ENCODE results near the gene CELF1. TPM values are rescaled to one million over a fixed set of nuclear protein-coding genes. Genes with fewer than 3 reads are reported as not detected.

Gene CELF1
- total RNA-seq, 1 donor from 2014 or later: 97.5 TPM

DNA sequence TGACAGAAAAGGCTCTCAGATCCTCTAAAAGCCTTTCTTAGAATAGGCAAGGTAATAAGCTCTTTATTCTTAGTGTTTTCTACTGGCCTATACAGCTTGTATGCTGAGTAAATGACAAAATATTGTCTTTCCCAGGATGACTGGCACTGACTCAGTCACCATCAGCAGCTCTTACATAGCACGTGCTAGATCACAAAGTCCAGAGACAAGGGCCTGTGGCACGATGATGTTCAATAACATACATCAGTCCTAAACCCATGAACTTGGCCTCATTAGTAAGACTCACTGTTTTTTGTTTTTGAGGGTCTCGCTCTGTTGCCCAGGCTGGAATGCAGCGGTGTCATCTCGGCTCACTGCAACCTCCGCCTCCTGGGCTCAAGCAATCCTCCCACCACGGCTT, 42.7 kb downstream of the CELF1 start:
- no peaks in the 10 kb centered on the region for H3K27me3 ChIP-seq
- ATAC-seq (no peak), DNase-seq (no peak)
- no peak overlapping the region for H3K4me3 ChIP-seq
- intact Hi-C loops (cut with DNase I): no loop called here
- H3K36me3 ChIP-seq: no peaks in the 10 kb centered on the region
- no peaks in the 10 kb centered on the region for H3K9me3 ChIP-seq
- no peak overlapping the region for H3K27ac ChIP-seq
- H3K4me1 ChIP-seq: peaks cover 80% of the 10 kb centered on the region
- TF ChIP-seq, protein P1, sequence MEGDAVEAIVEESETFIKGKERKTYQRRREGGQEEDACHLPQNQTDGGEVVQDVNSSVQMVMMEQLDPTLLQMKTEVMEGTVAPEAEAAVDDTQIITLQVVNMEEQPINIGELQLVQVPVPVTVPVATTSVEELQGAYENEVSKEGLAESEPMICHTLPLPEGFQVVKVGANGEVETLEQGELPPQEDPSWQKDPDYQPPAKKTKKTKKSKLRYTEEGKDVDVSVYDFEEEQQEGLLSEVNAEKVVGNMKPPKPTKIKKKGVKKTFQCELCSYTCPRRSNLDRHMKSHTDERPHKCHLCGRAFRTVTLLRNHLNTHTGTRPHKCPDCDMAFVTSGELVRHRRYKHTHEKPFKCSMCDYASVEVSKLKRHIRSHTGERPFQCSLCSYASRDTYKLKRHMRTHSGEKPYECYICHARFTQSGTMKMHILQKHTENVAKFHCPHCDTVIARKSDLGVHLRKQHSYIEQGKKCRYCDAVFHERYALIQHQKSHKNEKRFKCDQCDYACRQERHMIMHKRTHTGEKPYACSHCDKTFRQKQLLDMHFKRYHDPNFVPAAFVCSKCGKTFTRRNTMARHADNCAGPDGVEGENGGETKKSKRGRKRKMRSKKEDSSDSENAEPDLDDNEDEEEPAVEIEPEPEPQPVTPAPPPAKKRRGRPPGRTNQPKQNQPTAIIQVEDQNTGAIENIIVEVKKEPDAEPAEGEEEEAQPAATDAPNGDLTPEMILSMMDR (IDR thresholded peaks at IDR 0.05): no peak

DNA sequence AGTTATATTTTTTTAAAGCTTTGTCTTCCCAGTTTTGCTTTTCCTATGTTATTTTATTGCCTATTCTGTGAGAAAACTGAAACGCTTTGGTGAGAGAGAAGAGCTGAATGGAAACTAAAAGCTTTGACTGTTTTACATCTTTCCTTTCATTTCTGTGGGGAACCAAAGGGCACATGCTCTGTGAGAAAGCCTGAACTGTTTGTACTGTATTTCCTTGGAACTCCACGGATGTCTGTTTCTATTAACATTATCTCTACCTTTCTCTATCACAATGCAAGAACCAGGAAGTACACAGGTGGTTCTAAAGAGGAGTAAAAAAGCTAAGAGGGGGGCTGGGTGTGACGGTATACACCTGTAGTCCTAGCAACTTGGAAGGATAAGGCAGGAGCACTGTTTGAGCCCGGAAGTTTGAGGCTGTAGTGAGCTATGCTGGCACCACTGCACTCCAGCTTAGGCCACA, 43.8 kb downstream of the CELF1 start:
- intact Hi-C loops (cut with DNase I): no loop called here
- ATAC-seq (peak; percentile 79), DNase-seq (no peak)
- Histone ChIP-seq H3K4me1 (peaks cover 69% of the 10 kb centered on the region), H3K27ac (peak overlapping the region; percentile 51), H3K4me3 (no peak overlapping the region), H3K36me3 (no peaks in the 10 kb centered on the region), H3K27me3 (no peaks in the 10 kb centered on the region), H3K9me3 (no peaks in the 10 kb centered on the region)
- TF ChIP-seq, protein P1 (IDR thresholded peaks at IDR 0.05): no peak

DNA sequence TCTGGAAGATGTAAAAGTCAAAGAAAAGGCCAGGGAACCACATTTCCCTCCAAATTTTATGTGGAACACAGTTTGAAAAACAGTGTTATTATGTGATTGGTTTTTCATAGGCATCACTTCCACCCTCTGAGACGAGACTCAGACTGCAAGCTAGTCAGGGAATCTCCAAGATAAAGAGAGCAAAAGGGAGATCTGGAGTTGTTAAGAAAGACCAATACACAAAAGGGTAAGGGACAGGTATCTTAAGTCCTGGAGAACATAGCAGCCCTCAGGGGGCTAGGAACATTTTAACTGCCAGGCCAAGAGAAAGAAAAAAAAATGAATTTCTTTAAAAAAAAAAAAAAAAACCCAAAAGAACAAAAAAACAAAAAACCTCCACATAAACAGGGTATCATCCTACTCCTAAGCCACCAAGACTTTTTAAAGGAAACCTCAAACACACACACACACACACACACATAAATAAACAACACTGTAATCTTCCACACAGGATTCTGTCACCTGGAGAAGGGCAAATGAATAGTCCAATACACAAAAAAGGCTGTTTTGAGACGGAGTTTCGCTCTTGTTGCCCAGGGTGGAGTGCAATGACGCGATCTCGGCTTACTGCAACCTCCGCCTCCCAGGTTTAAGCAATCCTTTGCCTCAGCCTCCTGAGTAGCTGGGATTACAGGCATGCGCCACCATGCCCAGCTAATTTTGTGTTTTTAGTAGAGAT, 44.5 kb downstream of the CELF1 start:
- TF ChIP-seq, protein P1 (IDR thresholded peaks at IDR 0.05): no peak
- intact Hi-C loops (cut with DNase I): no loop called here
- Histone ChIP-seq H3K27ac (peak overlapping the region; percentile 51), H3K36me3 (no peaks in the 10 kb centered on the region), H3K27me3 (no peaks in the 10 kb centered on the region), H3K4me3 (no peak overlapping the region), H3K4me1 (peaks cover 66% of the 10 kb centered on the region), H3K9me3 (no peaks in the 10 kb centered on the region)
- DNase-seq (no peak), ATAC-seq (no peak)

DNA sequence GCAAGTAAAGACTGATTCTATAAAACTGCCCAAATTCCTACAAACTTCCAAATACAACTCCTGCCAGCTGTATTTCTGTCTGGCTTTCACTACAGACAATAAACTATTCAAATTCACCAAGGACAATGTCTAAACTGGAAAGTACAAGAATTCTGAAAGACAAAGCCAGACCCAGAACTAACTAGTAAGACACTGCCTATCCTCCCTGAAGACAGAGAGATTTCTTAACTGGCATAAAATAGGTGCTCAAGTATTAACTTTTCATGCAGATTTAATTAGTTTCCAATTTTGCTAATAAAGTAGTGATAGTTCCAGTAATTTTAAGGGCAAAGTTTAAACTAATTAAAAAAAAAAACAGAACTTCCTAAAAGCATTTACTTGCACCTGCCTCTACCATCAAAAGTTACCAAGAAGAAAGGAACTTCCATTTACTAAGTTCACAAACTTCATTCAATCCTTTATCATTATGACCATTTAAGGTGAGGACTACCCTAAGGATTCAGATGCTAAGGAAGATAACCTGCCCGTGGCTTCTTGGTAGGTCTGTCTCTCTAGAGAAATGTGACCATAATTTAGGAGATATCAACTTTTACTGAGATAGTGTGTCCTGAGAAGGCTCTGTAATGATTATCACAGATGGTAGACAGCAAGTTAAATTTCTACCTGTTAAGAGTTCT, 45.2 kb downstream of the CELF1 start:
- Histone ChIP-seq H3K9me3 (no peaks in the 10 kb centered on the region), H3K27ac (no peak overlapping the region), H3K4me1 (peaks cover 60% of the 10 kb centered on the region), H3K36me3 (no peaks in the 10 kb centered on the region), H3K27me3 (no peaks in the 10 kb centered on the region), H3K4me3 (no peak overlapping the region)
- TF ChIP-seq, protein P1 (IDR thresholded peaks at IDR 0.05): no peak
- DNase-seq (no peak), ATAC-seq (no peak)
- intact Hi-C loops (cut with DNase I): no loop called here

DNA sequence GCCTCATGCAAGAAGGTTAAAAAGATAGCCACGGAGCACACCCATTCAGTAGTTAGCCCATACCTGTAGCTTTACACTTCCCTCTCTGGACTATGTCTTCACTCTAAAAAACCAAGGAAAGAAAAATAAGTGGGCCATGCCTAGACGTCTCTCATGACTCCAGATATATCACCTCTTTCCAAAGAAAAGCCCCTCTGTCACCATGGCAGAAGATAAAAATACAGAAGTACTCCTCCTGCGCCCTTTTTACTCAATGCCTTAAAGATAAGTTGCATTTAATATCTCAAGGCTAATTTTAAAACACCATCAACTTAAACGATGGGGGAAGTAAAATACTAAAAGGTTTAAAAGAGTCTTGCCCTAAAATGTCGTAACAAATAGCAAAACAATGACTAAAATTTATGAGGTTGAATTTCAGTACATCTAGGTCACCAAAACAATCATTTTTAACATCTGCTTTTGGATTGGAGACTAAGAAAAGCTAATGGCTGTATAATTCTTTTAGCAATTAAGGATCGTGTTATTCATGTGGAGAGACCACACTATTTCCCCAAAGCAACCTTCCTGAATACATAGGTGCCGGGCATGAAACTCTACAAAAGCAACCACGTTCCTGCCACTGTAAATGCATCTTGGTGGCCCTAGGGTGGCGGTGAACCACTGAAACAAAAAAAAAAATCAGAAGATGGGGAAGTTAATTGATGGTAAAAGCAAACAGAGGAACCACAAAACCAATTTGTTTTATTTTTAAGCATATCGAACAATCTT, 46.0 kb downstream of the CELF1 start:
- TF ChIP-seq, protein P1 (IDR thresholded peaks at IDR 0.05): no peak
- Histone ChIP-seq H3K27me3 (no peaks in the 10 kb centered on the region), H3K36me3 (no peaks in the 10 kb centered on the region), H3K4me3 (no peak overlapping the region), H3K9me3 (no peaks in the 10 kb centered on the region), H3K4me1 (peaks cover 57% of the 10 kb centered on the region), H3K27ac (no peak overlapping the region)
- DNase-seq (no peak), ATAC-seq (no peak)
- intact Hi-C loops (cut with DNase I): no loop called here

Measured in upper lobe of right lung (tissue), 1 donor.